ENCODE measurements around the gene NCAPG2.

The NCAPG2 gene

GRCh38 chr7:158723714-158724385 lies 19.2 kb upstream of the NCAPG2 start:
- Histone ChIP-seq H3K27me3 (replicated peaks; ENCODE audit: insufficient read depth, low read length) (no peaks in the 10 kb centered on the region), H3K9me2 (replicated peaks; ENCODE audit: insufficient read depth, low read length) (no peaks in the 10 kb centered on the region), H3F3A (ENCODE audit: insufficient read depth, low read length) (no peaks in the 10 kb centered on the region), H3K27ac (ENCODE audit: low read length) (no peak overlapping the region), H4K20me1 (ENCODE audit: insufficient read depth, low read length) (no peaks in the 10 kb centered on the region), H3K4me3 (ENCODE audit: low read length) (no peak overlapping the region), H3K4me2 (ENCODE audit: low read depth, low read length) (no peak overlapping the region), H3K79me2 (ENCODE audit: low read length) (no peaks in the 10 kb centered on the region), H3K36me3 (replicated peaks; ENCODE audit: insufficient read depth, low read length) (no peaks in the 10 kb centered on the region), H2AFZ (ENCODE audit: low read length) (no peak overlapping the region), H3K9ac (ENCODE audit: low read length) (no peak overlapping the region), H3K9me3 (replicated peaks; ENCODE audit: insufficient read depth, low read length) (no peaks in the 10 kb centered on the region), H3K4me1 (ENCODE audit: low read length) (no peaks in the 10 kb centered on the region)
- no peak for DNase-seq
- TF ChIP-seq CTCF (IDR thresholded peaks at IDR 0.05; ENCODE audit: low read length) (no peak), EZH2phosphoT487 (IDR thresholded peaks at IDR 0.05; ENCODE audit: low read length) (no peak), EZH2 (optimal IDR thresholded peaks at IDR 0.05; ENCODE audit: low read depth, low read length) (no peak)

- no peak for TF ChIP-seq CTCF (IDR thresholded peaks at IDR 0.05; ENCODE audit: low read length)
- TF ChIP-seq EZH2phosphoT487 (IDR thresholded peaks at IDR 0.05; ENCODE audit: low read length), result no peak
- TF ChIP-seq EZH2 (optimal IDR thresholded peaks at IDR 0.05; ENCODE audit: low read depth, low read length), result no peak
- H3K36me3 ChIP-seq (replicated peaks; ENCODE audit: insufficient read depth, low read length), result no peaks in the 10 kb centered on the region
- no peaks in the 10 kb centered on the region for H3K27me3 ChIP-seq (replicated peaks; ENCODE audit: insufficient read depth, low read length)
- no peak overlapping the region for H3K27ac ChIP-seq (ENCODE audit: low read length)
- no peaks in the 10 kb centered on the region for H3K9me2 ChIP-seq (replicated peaks; ENCODE audit: insufficient read depth, low read length)
- no peaks in the 10 kb centered on the region for H4K20me1 ChIP-seq (ENCODE audit: insufficient read depth, low read length)
- no peak overlapping the region for H3K9ac ChIP-seq (ENCODE audit: low read length)
- H3K4me3 ChIP-seq (ENCODE audit: low read length), result no peak overlapping the region
- H3K9me3 ChIP-seq (replicated peaks; ENCODE audit: insufficient read depth, low read length), result no peaks in the 10 kb centered on the region; the same call in 1 of the 2 replicates
- H3K79me2 ChIP-seq (ENCODE audit: low read length), result no peaks in the 10 kb centered on the region
- no peak overlapping the region for H3K4me2 ChIP-seq (ENCODE audit: low read depth, low read length)
- H3K4me1 ChIP-seq (ENCODE audit: low read length), result no peaks in the 10 kb centered on the region
- no peaks in the 10 kb centered on the region for H3F3A ChIP-seq (ENCODE audit: insufficient read depth, low read length)
- H2AFZ ChIP-seq (ENCODE audit: low read length), result no peak overlapping the region
- no peak for DNase-seq
Measured at GRCh38 chr7:158723266-158723665, 18.7 kb upstream of the NCAPG2 start.

- Histone ChIP-seq H2AFZ (ENCODE audit: low read length) (no peak overlapping the region), H3K79me2 (ENCODE audit: low read length) (no peaks in the 10 kb centered on the region), H3K9ac (ENCODE audit: low read length) (no peak overlapping the region), H3K4me1 (ENCODE audit: low read length) (no peaks in the 10 kb centered on the region), H3K27me3 (replicated peaks; ENCODE audit: insufficient read depth, low read length) (0 out of 2 replicates have a peak, but pooled peaks cover 5% of the 10 kb centered on the region), H3K36me3 (replicated peaks; ENCODE audit: insufficient read depth, low read length) (no peaks in the 10 kb centered on the region), H3F3A (ENCODE audit: insufficient read depth, low read length) (no peaks in the 10 kb centered on the region), H3K4me2 (ENCODE audit: low read depth, low read length) (no peak overlapping the region), H3K27ac (ENCODE audit: low read length) (no peak overlapping the region), H3K9me2 (replicated peaks; ENCODE audit: insufficient read depth, low read length) (no peaks in the 10 kb centered on the region), H3K9me3 (replicated peaks; ENCODE audit: insufficient read depth, low read length) (no peaks in the 10 kb centered on the region; the same call in 1 of the 2 replicates), H3K4me3 (ENCODE audit: low read length) (no peak overlapping the region), H4K20me1 (ENCODE audit: insufficient read depth, low read length) (no peaks in the 10 kb centered on the region)
- TF ChIP-seq EZH2phosphoT487 (IDR thresholded peaks at IDR 0.05; ENCODE audit: low read length) (no peak), CTCF (IDR thresholded peaks at IDR 0.05; ENCODE audit: low read length) (no peak), EZH2 (optimal IDR thresholded peaks at IDR 0.05; ENCODE audit: low read depth, low read length) (no peak)
- no peak for DNase-seq
Measured at GRCh38 chr7:158722574-158723237, 18.1 kb upstream of the NCAPG2 start.

Measured in MM.1S (cell line).